GM12878 (cell line): ENCODE measurements around the gene TSPAN11. TPM values are rescaled to one million over a fixed set of nuclear protein-coding genes. Genes with fewer than 3 reads are reported as not detected.

ENCODE experiments used
- ATAC-seq: fragments of 200-7000 bp; cut with Tn5 transposase; 3 replicates; pipeline ENCODE4 v1.9.1; 2020; ENCODE audit warnings: mild to moderate bottlenecking, moderate library complexity
- BruUV-seq: library from RNA; stranded (reverse); fragments of 400-500 nt; replicated peaks from 2 replicates; lab custom pipeline; 2021; lab: Mats Ljungman, UMichigan
- CTCF ChIA-PET: fragments of 300-600 bp; sonication (Branson Sonifier 250); formaldehyde crosslinking; extraction: SDS; loops from one replicate; lab custom pipeline; 2021; ENCODE audit warnings: inconsistent platforms; lab: Yijun Ruan, JAX
- POLR2A ChIA-PET: fragments of 350-600 bp; formaldehyde crosslinking; extraction: SDS; loops from one replicate; lab custom pipeline; 2021; ENCODE audit warnings: inconsistent platforms; lab: Charles Lee
- RAD21 ChIA-PET: fragments of 300-600 bp; sonication (Branson Sonifier 250); formaldehyde crosslinking; loops from one replicate; lab custom pipeline; 2023; ENCODE audit warnings: antibody characterized with exemption; ENCODE audit not compliant: unreplicated experiment; lab: Charles Lee
- SMC1A ChIA-PET: fragments of 300-600 bp; sonication (Branson Sonifier 250); formaldehyde crosslinking; loops from one replicate; lab custom pipeline; 2023; ENCODE audit not compliant: unreplicated experiment, uncharacterized antibody; lab: Charles Lee
- DNase-seq: peaks from one replicate; pipeline ENCODE4 v3.0.0-alpha.2; 2011; ENCODE audit warnings: low read depth, low spot score
- FAIRE-seq: peaks from 3 replicates; lab custom pipeline; 2011; peaks lifted over from hg19 to GRCh38; lab: Jason Lieb, UNC
- H2AFZ ChIP-seq: 2 replicates; pipeline ENCODE4 v1.6.0; 2011; ENCODE audit warnings: low read depth, low read length, control low read depth; ENCODE audit not compliant: control insufficient read depth
- H3K27ac ChIP-seq: 2 replicates; pipeline ENCODE4 v1.5.1; 2011; ENCODE audit warnings: control low read depth; ENCODE audit not compliant: control insufficient read depth, insufficient read depth
- H3K27me3 ChIP-seq, 2 experiments: replicated peaks in 1 of 2; 2 replicates each; pipeline versions ENCODE4 v1.6.0 to v1.6.1; 2011; ENCODE audit warnings: low read length in 1 of 2; ENCODE audit not compliant: control insufficient read depth in 2 of 2, insufficient read depth in 2 of 2
- H3K36me3 ChIP-seq, 2 experiments: 2 replicates each; pipeline ENCODE4 v1.5.1; 2011; ENCODE audit warnings: low read length in 1 of 2; ENCODE audit not compliant: control insufficient read depth in 2 of 2, insufficient read depth in 2 of 2
- H3K4me1 ChIP-seq: 2 replicates; pipeline ENCODE4 v1.6.1; 2011; ENCODE audit warnings: mild to moderate bottlenecking, low read length, moderate library complexity, mixed read lengths; ENCODE audit not compliant: control insufficient read depth, insufficient read depth
- H3K4me2 ChIP-seq: 2 replicates; pipeline ENCODE4 v1.6.0; 2011; ENCODE audit warnings: control low read depth; ENCODE audit not compliant: control insufficient read depth, insufficient read depth
- H3K4me3 ChIP-seq: fragments of 200-600 bp; sonication (generic); 2 replicates; pipeline ENCODE4 v1.5.1; 2016
- H3K79me2 ChIP-seq: 2 replicates; pipeline ENCODE4 v1.6.0; 2011; ENCODE audit warnings: low read length; ENCODE audit not compliant: control insufficient read depth, insufficient read depth
- H3K9ac ChIP-seq: 2 replicates; pipeline ENCODE4 v1.8.0; 2011; ENCODE audit warnings: low read length, control low read depth, mixed read lengths; ENCODE audit not compliant: control insufficient read depth, insufficient read depth
- H3K9me3 ChIP-seq: replicated peaks from 3 replicates; pipeline ENCODE4 v1.5.1; 2011; ENCODE audit warnings: mild to moderate bottlenecking, low read length; ENCODE audit not compliant: control insufficient read depth, insufficient read depth
- H4K20me1 ChIP-seq: 2 replicates; pipeline ENCODE4 v1.6.0; 2011; ENCODE audit not compliant: control insufficient read depth, insufficient read depth
- CHD1 ChIP-seq: IDR thresholded peaks from 2 replicates; pipeline ENCODE4 v1.6.1; 2012; ENCODE audit warnings: low read depth, low read length, improper control_type of control experiment
- LARP7 ChIP-seq: fragments of 450-650 bp; IDR thresholded peaks from 2 replicates; pipeline ENCODE4 v1.6.1; 2017; ENCODE audit warnings: mild to moderate bottlenecking
- MEF2B ChIP-seq: fragments of 450-650 bp; IDR thresholded peaks from 2 replicates; pipeline ENCODE4 v1.6.1; 2018; ENCODE audit warnings: mild to moderate bottlenecking, moderate library complexity; ENCODE audit not compliant: partially characterized antibody, poor library complexity, severe bottlenecking
- NFYB ChIP-seq: IDR thresholded peaks from 2 replicates; pipeline ENCODE4 v1.6.1; 2011; ENCODE audit warnings: low read depth, mild to moderate bottlenecking, low read length, improper control_type of control experiment, moderate library complexity; ENCODE audit not compliant: insufficient read depth
- SMAD1 ChIP-seq: fragments of 450-650 bp; IDR thresholded peaks from 2 replicates; pipeline ENCODE4 v1.6.1; 2018; ENCODE audit warnings: mild to moderate bottlenecking, low read depth; ENCODE audit not compliant: partially characterized antibody
- WGBS: methylation state at CpG from one replicate; pipeline ENCODE4 v1.1.6; 2016; ENCODE audit warnings: low lambda C conversion rate; ENCODE audit not compliant: insufficient replicate concordance, insufficient coverage; ENCODE audit errors: missing lambda C conversion rate; 5-methylcytosine and 5-hydroxymethylcytosine counted together
- in situ Hi-C: fragments of 300-500 bp; cut with MboI; formaldehyde crosslinking; loops from 9 replicates; pipeline ENCODE4 v1.14.3; 2018; ENCODE audit warnings: mixed read lengths
- intact Hi-C: fragments of 100-400 bp; cut with micrococcal nuclease; formaldehyde crosslinking; loops from one replicate; pipeline ENCODE4 v1.14.2; 2022; ENCODE audit not compliant: unreplicated experiment
- polyA plus RNA-seq, 11 experiments: library from polyadenylated mRNA; depleted of rRNA in 4 of 11; unstranded in 6 of 11; stranded (reverse) in 5 of 11; fragments of >200 nt; fragmentation: Nextera tagmentation in 4 of 11; fragmentation: Illumina TruSeq in 1 of 11; extraction: Ambion mirVana in 4 of 11; extraction: Trizol in 1 of 11; gene quantifications; 1 replicate in 1 of 11; 2 replicates in 10 of 11; pipeline versions ENCODE4 v1.2.1 to v1.2.3, GENCODE V29; 2011 to 2016; ENCODE audit warnings: inconsistent platforms in 2 of 11, missing spikeins in 2 of 11, low read depth in 1 of 11
- total RNA-seq, 4 experiments: library from RNA; depleted of rRNA in 3 of 4; stranded (reverse); fragments of >200 nt in 3 of 4; fragmentation: Illumina TruSeq in 1 of 4; extraction: Trizol in 1 of 4; gene quantifications; 2 replicates each; pipeline versions ENCODE4 v1.2.1 to v1.2.3, GENCODE V29; 2013 to 2021
- TF ChIP-seq, protein P1 (sequence below): fragments of 450-650 bp; formaldehyde crosslinking; IDR thresholded peaks from 2 replicates; pipeline ENCODE4 v1.5.0; 2022; ENCODE audit warnings: mild to moderate bottlenecking, missing genetic modification characterization

Gene TSPAN11
- total and polyA plus RNA-seq, 10 of the 15 experiments (the other 5 are each of a cell fraction or from before 2014, with no cell fraction given) = under 0.01 to 0.27 (median 0.04) TPM; not detected in 6

DNA sequence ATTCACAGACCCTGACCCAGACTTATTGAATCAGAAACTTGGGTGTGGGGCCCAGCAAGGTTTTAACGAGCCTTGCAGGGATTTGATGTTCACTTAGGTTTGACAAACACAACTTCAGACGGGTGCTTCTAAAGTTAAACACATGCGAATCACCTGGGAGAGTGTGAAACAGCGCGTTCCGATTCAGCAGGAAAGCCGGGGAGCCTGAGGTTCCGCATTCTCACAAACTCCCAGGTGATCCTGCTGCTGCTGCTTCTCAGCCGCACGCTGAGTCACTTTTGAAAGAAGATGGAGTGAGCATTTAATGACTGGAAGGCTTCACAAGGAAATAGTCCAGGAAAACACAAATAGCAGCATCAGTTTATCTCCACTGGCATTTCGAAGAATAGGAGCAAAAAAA, 102.9 kb downstream of the TSPAN11 start:
- H3K4me2 ChIP-seq = no peak overlapping the region
- no peak overlapping the region for H2AFZ ChIP-seq
- ATAC-seq (no peak), DNase-seq (no peak), FAIRE-seq (no peak)
- intact Hi-C loops (no loop called here), in situ Hi-C loops (no loop called here)
- H3K9me3 ChIP-seq = no peaks in the 10 kb centered on the region
- H4K20me1 ChIP-seq = no peaks in the 10 kb centered on the region
- peaks cover 0 to 3% of the 10 kb centered on the region in 2 experiments; a peak in 1 of 4 replicates for H3K27me3 ChIP-seq
- no peak overlapping the region for H3K27ac ChIP-seq
- no peak overlapping the region for H3K4me3 ChIP-seq
- ChIA-PET SMC1A (no interaction called here), CTCF (interaction anchor here (0.6 kb wide), 1 partner anchor 64 kb away, joined by 3 read pairs; no protein-coding TSS in a partner anchor), POLR2A (no interaction called here), RAD21 (no interaction called here)
- TF ChIP-seq MEF2B = no peak
- TF ChIP-seq, protein P1, sequence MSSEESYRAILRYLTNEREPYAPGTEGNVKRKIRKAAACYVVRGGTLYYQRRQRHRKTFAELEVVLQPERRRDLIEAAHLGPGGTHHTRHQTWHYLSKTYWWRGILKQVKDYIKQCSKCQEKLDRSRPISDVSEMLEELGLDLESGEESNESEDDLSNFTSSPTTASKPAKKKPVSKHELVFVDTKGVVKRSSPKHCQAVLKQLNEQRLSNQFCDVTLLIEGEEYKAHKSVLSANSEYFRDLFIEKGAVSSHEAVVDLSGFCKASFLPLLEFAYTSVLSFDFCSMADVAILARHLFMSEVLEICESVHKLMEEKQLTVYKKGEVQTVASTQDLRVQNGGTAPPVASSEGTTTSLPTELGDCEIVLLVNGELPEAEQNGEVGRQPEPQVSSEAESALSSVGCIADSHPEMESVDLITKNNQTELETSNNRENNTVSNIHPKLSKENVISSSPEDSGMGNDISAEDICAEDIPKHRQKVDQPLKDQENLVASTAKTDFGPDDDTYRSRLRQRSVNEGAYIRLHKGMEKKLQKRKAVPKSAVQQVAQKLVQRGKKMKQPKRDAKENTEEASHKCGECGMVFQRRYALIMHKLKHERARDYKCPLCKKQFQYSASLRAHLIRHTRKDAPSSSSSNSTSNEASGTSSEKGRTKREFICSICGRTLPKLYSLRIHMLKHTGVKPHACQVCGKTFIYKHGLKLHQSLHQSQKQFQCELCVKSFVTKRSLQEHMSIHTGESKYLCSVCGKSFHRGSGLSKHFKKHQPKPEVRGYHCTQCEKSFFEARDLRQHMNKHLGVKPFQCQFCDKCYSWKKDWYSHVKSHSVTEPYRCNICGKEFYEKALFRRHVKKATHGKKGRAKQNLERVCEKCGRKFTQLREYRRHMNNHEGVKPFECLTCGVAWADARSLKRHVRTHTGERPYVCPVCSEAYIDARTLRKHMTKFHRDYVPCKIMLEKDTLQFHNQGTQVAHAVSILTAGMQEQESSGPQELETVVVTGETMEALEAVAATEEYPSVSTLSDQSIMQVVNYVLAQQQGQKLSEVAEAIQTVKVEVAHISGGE (CRISPR knock-in tag) = no peak
- TF ChIP-seq SMAD1 = no peak
- no peak for TF ChIP-seq LARP7
- TF ChIP-seq CHD1 = no peak
- TF ChIP-seq NFYB = no peak
- no peaks in the 10 kb centered on the region for H3K4me1 ChIP-seq
- H3K9ac ChIP-seq = no peak overlapping the region
- no peaks in the 10 kb centered on the region for H3K79me2 ChIP-seq
- no peaks in the 10 kb centered on the region for H3K36me3 ChIP-seq
- 72% methylated on average over 11 of the region's 11 CpGs for WGBS
- no TSS peak for BruUV-seq
